Endothelial cell of coronary artery (primary cell): ENCODE results near the gene MAP1B. TPM values are rescaled to one million over a fixed set of nuclear protein-coding genes. Genes with fewer than 3 reads are reported as not detected.

Source experiments
- total RNA-seq: library from RNA; depleted of rRNA; stranded (reverse); fragments of >200 nt; gene quantifications from 2 replicates; pipeline ENCODE4 v1.2.3, GENCODE V29; 2014

MAP1B gene
- 84.9 and 109 TPM in 2 replicates for total RNA-seq

DNA sequence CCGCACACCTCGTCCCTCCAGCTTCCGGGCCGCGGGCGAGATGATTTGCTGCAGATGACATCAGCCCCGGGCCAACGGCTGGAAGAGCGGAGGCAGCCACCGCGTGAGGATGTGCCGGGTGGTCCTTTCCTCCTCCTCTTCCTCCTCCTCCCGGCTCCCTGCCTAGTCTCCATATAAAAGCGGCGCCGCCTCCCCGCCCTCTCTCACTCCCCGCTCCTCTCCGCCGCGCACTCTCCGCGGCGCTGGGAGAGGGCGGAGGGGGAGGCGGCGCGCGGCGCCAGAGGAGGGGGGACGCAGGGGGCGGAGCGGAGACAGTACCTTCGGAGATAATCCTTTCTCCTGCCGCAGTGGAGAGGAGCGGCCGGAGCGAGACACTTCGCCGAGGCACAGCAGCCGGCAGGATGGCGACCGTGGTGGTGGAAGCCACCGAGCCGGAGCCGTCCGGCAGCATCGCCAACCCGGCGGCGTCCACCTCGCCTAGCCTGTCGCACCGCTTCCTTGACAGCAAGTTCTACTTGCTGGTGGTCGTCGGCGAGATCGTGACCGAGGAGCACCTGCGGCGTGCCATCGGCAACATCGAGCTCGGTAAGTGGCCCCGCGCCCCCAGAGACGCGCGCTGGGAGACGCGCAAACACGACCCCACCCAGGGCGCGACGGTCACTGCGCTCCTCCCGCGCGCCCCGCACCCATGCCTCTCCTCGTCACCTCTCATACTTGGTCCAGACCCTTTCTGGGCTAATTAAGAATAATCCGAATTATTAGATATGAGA, at the start of gene MAP1B:
Gene MAP1B, plus strand, starts transcription at position 345 of the 770 bp plus-strand sequence. Its CDS starts 57 bp downstream, at position 402.

Other genes starting within 250 kb of the MAP1B start
- gene MRPS27, start 212.8 kb downstream of the MAP1B start, total RNA-seq = 64.2 and 70.6 TPM in 2 replicates
- 4.3 and 5.6 TPM in 2 replicates for gene PTCD2, start 212.9 kb downstream of the MAP1B start, total RNA-seq